GM18858 (cell line): ENCODE data around the gene SMS.
A peak's percentile ranks its signal among the peaks of the same experiment; 100 is the strongest.
"Not testable (repeated sequence)": the region's sequence is repeated elsewhere in the genome, so short reads cannot be mapped to it uniquely, and the experiment has no call there.

Experiments
- ATAC-seq: cut with Tn5 transposase; IDR thresholded peaks from one replicate; pipeline ENCODE4 v1.9.1; 2021; ENCODE audit not compliant: unreplicated experiment

SMS gene

GRCh38 chrX:21949689-21950088 lies 9.2 kb downstream of the SMS start:
- ATAC-seq = no peak

- ATAC-seq = not testable (repeated sequence)
These were observed 10.0 kb downstream of the SMS start for GRCh38 chrX:21950557-21950956.

- ATAC-seq = no peak
These were observed 12.1 kb downstream of the SMS start for GRCh38 chrX:21952624-21953023.

- not testable (repeated sequence) for ATAC-seq
These were observed 12.8 kb downstream of the SMS start for GRCh38 chrX:21953195-21953830.

- ATAC-seq = no peak
These were observed 15.1 kb downstream of the SMS start for GRCh38 chrX:21955403-21956189.

GRCh38 chrX:21956783-21957182 lies 16.3 kb downstream of the SMS start:
- no peak for ATAC-seq

GRCh38 chrX:21958187-21958586 lies 17.7 kb downstream of the SMS start:
- ATAC-seq = no peak

- no peak for ATAC-seq
These were observed 18.4 kb downstream of the SMS start for GRCh38 chrX:21958916-21959315.

GRCh38 chrX:21959362-21960051 lies 19.0 kb downstream of the SMS start:
- ATAC-seq = peak; percentile 39

GRCh38 chrX:21960569-21961541 lies 20.3 kb downstream of the SMS start:
- no peak for ATAC-seq

- ATAC-seq = no peak
These were observed 21.9 kb downstream of the SMS start for GRCh38 chrX:21962361-21962760.

- no peak for ATAC-seq
These were observed 22.8 kb downstream of the SMS start for GRCh38 chrX:21963269-21963668.

- no peak for ATAC-seq
These were observed 23.4 kb downstream of the SMS start for GRCh38 chrX:21963731-21964405.

GRCh38 chrX:21966866-21967265 lies 26.4 kb downstream of the SMS start:
- no peak for ATAC-seq

- no peak for ATAC-seq
These were observed 27.8 kb downstream of the SMS start for GRCh38 chrX:21968333-21968732.

GRCh38 chrX:21970326-21970725 lies 29.8 kb downstream of the SMS start:
- ATAC-seq = no peak

- ATAC-seq = no peak
These were observed 31.5 kb downstream of the SMS start for GRCh38 chrX:21972046-21972445.

GRCh38 chrX:21972721-21973120 lies 32.2 kb downstream of the SMS start:
- ATAC-seq = no peak

GRCh38 chrX:21973321-21974010 lies 33.0 kb downstream of the SMS start:
- no peak for ATAC-seq

GRCh38 chrX:21974011-21974385 lies 33.5 kb downstream of the SMS start:
- peak; percentile 64 for ATAC-seq
